ENCODE data around the gene TMEM186.
"Not testable (repeated sequence)": the region's sequence is repeated elsewhere in the genome, so short reads cannot be mapped to it uniquely, and the experiment has no call there.

The TMEM186 gene

DNA sequence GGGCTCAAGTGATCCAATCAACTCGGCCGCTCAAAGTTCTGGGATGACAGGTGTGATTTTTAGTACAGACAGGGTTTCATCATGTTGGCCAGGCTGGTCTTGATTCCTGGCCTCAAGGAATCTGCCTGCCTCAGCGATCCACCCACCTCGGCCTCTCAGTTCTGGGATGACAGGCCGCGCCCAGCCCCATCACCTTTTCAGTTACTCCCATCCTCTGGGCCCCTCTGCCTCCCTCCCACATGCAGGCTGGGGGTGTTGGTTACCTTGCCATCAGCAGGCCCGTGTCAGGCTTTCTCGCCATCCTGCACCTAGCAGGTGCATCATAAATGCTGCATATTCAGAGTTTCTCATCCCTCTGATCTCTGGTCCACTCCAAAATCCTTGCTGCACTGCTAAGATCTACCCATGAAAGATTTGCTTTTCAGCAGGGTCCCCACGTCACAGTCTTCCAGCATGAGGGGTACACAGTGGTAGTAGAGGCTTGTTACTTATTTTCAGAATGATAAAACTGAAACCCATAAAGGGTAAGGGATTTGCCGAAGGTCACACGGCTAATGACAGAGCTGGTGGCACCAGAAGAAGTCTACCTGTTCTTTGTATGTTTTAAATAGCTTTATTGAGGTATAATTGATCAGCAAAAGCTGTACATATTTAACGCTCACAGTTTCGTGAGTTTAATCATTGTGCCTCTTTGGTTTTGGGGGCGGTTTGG lies 16.8 kb upstream of the TMEM186 start:
- H3K4me1 ChIP-seq, result peaks cover 39% of the 10 kb centered on the region
- no peak overlapping the region for H3K9ac ChIP-seq
- H4K20me1 ChIP-seq, result peaks cover 9% of the 10 kb centered on the region; the same call in 1 of the 2 replicates
- no peak overlapping the region for H3K4me3 ChIP-seq
- no peaks in the 10 kb centered on the region for H3K27me3 ChIP-seq
- H3K27ac ChIP-seq, result no peak overlapping the region
- peaks cover 97% of the 10 kb centered on the region for H3K36me3 ChIP-seq
- H3K4me2 ChIP-seq, result no peak overlapping the region
- no peaks in the 10 kb centered on the region for H3K9me3 ChIP-seq
- TF ChIP-seq Cebpa-rat (IDR thresholded peaks at IDR 0.05), result no peak

DNA sequence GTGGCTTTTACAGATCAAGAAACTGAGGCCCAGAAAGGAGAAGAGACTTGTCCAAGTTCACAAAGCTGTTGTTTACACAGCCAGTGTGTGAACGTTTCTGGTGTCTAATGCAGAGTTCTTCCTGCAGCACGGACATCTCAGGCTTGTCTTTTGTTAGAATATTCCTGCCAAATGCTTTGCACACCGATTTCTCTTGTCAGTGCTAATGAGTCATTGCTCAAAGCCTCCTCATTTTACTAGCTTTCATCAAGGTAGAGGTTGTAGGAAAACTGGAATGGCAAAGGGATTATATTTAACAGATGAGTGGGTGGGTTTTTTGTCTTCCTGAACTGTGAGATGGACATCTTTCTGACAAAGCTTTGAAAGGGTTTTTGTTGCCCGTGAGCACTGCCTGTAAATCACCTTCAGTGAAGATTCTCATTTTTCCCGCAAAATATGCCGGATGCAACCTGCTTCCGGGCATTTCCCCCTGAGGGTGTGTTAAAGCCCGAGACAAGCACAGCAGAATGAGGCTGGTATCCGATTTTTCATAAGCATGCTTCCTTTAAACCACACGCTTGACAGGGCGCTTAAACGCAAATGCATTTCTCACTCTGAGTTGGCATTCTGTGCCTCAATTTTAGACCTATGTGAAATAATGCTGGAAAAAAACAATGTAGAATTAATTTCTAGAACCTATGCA lies 14.9 kb upstream of the TMEM186 start:
- Histone ChIP-seq H3K27me3 (no peaks in the 10 kb centered on the region), H3K4me2 (no peak overlapping the region), H3K9ac (no peak overlapping the region), H3K36me3 (peaks cover 100% of the 10 kb centered on the region), H3K27ac (no peak overlapping the region), H3K4me3 (no peak overlapping the region), H3K9me3 (no peaks in the 10 kb centered on the region), H3K4me1 (peaks cover 20% of the 10 kb centered on the region), H4K20me1 (peaks cover 28% of the 10 kb centered on the region)
- no peak for TF ChIP-seq Cebpa-rat (IDR thresholded peaks at IDR 0.05)

DNA sequence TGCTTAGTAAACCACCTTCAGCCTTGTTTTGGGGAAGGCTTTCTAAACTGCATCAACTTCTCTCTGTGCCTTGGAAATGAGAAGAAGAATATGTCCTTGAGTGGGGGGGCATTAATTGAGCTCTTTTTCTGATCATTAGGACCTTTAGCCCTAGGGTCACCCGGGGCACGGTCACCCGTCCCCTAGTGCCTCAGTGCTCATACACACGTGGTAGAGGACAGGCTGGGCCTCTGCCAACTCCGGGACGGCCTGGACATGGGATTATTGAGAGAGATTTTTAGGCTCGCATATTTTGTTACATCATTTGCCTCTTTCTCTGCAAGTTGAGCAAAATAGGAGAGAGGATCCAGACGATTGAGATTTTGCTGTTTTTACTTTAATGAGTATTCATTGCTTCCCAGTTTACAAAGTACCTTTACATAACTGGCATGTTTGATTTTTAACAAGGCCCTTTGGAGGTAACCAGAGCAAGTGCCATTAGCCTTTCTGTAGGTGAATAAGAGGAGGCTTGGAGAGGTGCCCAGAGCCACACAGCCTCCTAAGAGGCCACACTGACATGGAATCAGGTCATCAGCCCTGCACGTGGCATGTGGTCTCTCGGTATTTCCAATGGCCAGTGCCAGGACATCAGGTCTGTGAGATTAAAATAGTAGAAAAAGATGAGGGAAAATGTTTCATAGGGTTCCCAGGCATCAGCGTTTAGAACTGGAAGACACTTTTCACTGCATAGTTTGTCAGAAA lies 11.3 kb upstream of the TMEM186 start:
- Histone ChIP-seq H3K4me2 (no peak overlapping the region), H3K27ac (no peak overlapping the region), H3K9ac (no peak overlapping the region), H3K27me3 (no peaks in the 10 kb centered on the region), H3K4me1 (no peaks in the 10 kb centered on the region), H3K9me3 (no peaks in the 10 kb centered on the region), H3K36me3 (peaks cover 100% of the 10 kb centered on the region), H3K4me3 (no peak overlapping the region), H4K20me1 (peaks cover 64% of the 10 kb centered on the region)
- TF ChIP-seq Cebpa-rat (IDR thresholded peaks at IDR 0.05), result no peak

DNA sequence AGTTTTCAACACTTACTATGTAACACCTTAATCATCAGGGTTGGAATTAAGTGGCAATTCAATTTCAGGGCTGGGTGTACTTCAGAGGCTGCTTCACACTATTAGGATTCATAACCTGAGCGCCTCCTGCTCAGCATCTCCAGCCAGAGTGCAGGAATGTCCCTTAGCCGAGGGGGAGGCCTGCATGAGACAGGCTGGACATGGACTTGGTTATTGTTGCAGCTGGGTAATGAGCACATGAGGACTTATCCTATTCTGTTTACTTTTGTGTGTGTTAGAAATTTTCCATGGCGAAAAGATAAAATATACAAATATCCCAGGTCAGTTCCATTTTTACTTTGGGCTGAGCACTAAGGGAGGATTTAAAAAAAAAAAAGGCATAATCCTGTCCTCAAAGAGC lies 10.6 kb upstream of the TMEM186 start:
- Histone ChIP-seq H3K4me3 (no peak overlapping the region), H3K9me3 (no peaks in the 10 kb centered on the region), H3K36me3 (peaks cover 100% of the 10 kb centered on the region), H3K27ac (no peak overlapping the region), H3K4me1 (no peaks in the 10 kb centered on the region), H3K9ac (no peak overlapping the region), H3K27me3 (no peaks in the 10 kb centered on the region), H4K20me1 (peaks cover 71% of the 10 kb centered on the region), H3K4me2 (no peak overlapping the region)
- TF ChIP-seq Cebpa-rat (IDR thresholded peaks at IDR 0.05), result no peak

DNA sequence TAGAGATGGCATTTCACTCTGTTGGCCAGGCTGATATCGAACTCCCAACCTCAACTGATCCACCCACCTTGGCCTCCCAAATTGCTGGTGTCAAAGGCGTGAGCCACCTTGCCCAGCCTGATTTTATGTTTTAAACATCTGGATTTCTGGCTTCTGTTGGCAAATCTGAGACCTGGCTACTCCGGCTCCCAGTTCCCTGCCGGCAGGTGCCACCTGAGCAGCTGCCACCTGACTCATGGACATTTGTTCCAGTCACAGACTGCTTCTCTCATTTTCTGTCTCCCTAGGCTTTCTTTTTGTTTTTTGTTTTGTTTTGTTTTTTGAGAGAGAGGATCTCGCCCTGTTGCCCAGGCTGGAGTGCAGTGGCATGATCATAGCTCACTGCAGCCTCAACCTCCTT lies 9.8 kb upstream of the TMEM186 start:
- no peaks in the 10 kb centered on the region for H3K27me3 ChIP-seq
- no peak overlapping the region for H3K4me3 ChIP-seq
- H3K9me3 ChIP-seq, result no peaks in the 10 kb centered on the region
- TF ChIP-seq Cebpa-rat (IDR thresholded peaks at IDR 0.05), result no peak
- no peak overlapping the region for H3K27ac ChIP-seq
- H4K20me1 ChIP-seq, result peaks cover 80% of the 10 kb centered on the region
- peaks cover 100% of the 10 kb centered on the region for H3K36me3 ChIP-seq
- H3K4me2 ChIP-seq, result no peak overlapping the region
- H3K4me1 ChIP-seq, result no peaks in the 10 kb centered on the region
- H3K9ac ChIP-seq, result no peak overlapping the region

DNA sequence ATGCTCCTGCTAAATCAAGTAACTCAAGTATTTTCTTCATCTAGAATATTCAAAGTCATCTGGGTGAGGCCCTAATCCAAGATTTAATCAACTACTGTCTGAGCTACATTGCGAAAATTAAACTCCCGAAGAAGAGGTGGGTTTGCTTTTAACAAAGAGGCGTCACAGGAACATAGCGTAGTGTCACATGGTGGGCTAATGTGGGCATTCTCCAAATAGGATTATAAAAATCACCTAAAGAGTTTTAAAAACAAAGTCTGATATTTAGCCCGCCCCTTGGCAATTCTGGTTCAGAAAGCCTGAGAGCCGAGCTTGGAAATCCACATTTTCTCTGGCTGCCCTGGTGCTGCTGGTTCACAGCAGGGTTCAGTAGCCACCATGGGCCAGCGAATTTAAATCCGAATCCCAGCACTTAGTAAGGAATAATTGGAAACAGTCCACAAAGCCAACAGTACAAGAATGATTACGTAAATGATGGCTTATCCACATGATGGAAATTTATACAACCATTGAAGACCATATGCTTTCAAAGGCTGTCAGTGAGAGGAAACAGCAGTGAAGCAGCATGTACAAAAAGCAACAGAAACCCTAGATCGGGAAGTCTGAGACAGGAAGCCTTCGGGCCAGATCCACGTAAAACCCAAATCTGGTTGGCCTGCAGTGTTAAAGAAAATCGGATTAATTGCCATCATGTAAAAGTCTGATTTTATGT lies 9.0 kb upstream of the TMEM186 start:
- H3K4me2 ChIP-seq, result no peak overlapping the region
- H3K27ac ChIP-seq, result no peak overlapping the region
- peaks cover 87% of the 10 kb centered on the region for H4K20me1 ChIP-seq
- peaks cover 100% of the 10 kb centered on the region for H3K36me3 ChIP-seq
- no peaks in the 10 kb centered on the region for H3K27me3 ChIP-seq
- no peak for TF ChIP-seq Cebpa-rat (IDR thresholded peaks at IDR 0.05)
- H3K9me3 ChIP-seq, result no peaks in the 10 kb centered on the region
- H3K4me3 ChIP-seq, result no peak overlapping the region
- H3K4me1 ChIP-seq, result no peaks in the 10 kb centered on the region
- H3K9ac ChIP-seq, result peak overlapping the region; percentile 19; the same call in 1 of the 2 replicates

DNA sequence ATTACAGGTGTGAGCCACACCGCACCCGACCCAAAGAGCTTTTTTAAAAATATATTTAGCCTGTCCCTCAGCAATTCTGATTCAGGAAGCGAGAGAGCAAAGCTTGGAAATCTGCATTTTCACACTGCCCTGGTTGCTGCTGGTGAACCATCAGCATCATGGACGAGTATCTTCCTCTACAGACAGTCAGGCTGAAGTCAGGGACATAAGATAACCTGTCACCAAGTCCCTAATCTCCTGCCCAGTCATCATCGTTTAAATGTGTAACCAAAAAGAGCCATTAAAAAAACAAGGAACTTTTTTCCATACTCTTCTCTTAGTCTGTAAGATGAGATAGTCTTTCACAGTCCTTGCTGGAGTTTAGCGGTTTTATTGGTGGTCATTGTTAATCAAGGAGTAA lies 6.9 kb upstream of the TMEM186 start:
- H3K4me2 ChIP-seq, result no peak overlapping the region
- H3K4me1 ChIP-seq, result peaks cover 17% of the 10 kb centered on the region
- H3K9me3 ChIP-seq, result no peaks in the 10 kb centered on the region
- H3K4me3 ChIP-seq, result no peak overlapping the region
- no peak overlapping the region for H3K9ac ChIP-seq
- peaks cover 96% of the 10 kb centered on the region for H3K36me3 ChIP-seq
- no peak for TF ChIP-seq Cebpa-rat (IDR thresholded peaks at IDR 0.05)
- peaks cover 100% of the 10 kb centered on the region for H4K20me1 ChIP-seq
- no peak overlapping the region for H3K27ac ChIP-seq
- H3K27me3 ChIP-seq, result no peaks in the 10 kb centered on the region

DNA sequence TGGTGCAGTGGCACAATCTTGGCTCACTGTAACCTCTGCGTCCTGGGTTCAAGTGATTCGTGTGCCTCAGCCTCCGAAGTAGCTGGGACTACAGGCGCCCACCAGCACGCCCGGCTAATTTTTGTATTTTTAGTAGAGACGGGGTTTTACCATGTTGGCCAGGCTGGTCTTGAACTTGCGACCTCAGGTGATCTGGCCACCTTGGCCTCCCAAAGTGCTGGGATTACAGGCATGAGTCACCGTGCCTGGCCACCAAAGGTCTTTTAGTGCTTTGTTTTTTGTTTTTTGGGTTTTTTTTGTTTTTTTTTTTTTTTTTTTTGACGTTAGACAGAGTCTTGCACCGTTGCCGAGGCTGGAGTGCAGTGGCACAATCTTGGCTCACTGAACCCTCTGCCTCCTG lies 6.3 kb upstream of the TMEM186 start:
- not testable (repeated sequence) for H3K9me3 ChIP-seq, H3K9ac ChIP-seq, H3K27me3 ChIP-seq, H3K4me3 ChIP-seq, H3K4me2 ChIP-seq, H3K27ac ChIP-seq
- H4K20me1 ChIP-seq, result peaks cover 100% of the 10 kb centered on the region
- H3K4me1 ChIP-seq, result peaks cover 23% of the 10 kb centered on the region
- H3K36me3 ChIP-seq, result peaks cover 93% of the 10 kb centered on the region

DNA sequence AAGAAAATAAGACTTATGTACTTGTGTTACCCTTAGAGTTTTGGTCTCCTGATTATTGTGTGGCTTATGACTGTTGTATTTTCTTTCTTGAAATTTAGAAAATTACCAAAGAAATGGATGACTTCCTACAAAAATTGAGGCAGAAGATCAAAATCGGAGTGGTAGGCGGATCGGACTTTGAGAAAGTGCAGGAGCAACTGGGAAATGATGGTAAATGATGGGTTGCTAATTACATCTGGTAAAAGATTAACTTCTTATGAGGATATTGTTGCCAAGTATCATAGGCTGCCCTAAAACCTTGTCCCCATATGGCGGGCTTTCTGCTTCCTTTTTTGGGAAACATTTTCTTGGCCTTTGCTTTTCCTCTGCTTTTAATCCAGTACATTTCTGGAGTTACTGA lies 4.3 kb upstream of the TMEM186 start:
- no peak overlapping the region for H3K4me3 ChIP-seq
- no peak overlapping the region for H3K4me2 ChIP-seq
- H3K36me3 ChIP-seq, result peaks cover 73% of the 10 kb centered on the region
- peaks cover 30% of the 10 kb centered on the region for H3K4me1 ChIP-seq
- peaks cover 90% of the 10 kb centered on the region for H4K20me1 ChIP-seq
- H3K9me3 ChIP-seq, result no peaks in the 10 kb centered on the region
- H3K27ac ChIP-seq, result no peak overlapping the region
- no peak overlapping the region for H3K9ac ChIP-seq
- H3K27me3 ChIP-seq, result no peaks in the 10 kb centered on the region
- no peak for TF ChIP-seq Cebpa-rat (IDR thresholded peaks at IDR 0.05)
